Left ventricle myocardium superior (tissue), 1 donor: ENCODE data around the gene RNF114. TPM values are rescaled to one million over a fixed set of nuclear protein-coding genes. Genes with fewer than 3 reads are reported as not detected.
"Not testable (repeated sequence)": the region's sequence is repeated elsewhere in the genome, so short reads cannot be mapped to it uniquely, and the experiment has no call there.

ENCODE experiments used
- ATAC-seq: fragments of 200-7000 bp; cut with Tn5 transposase; one replicate; pipeline ENCODE4 v1.9.1; 2020; ENCODE audit warnings: mild to moderate bottlenecking, moderate library complexity
- DNase-seq: peaks from one replicate; pipeline ENCODE4 v3.0.0-alpha.2; 2020
- intact Hi-C: fragments of 100-400 bp; cut with micrococcal nuclease; formaldehyde crosslinking; loops from one replicate; pipeline ENCODE4 v1.11.0; 2022
- long read RNA-seq: library from polyadenylated mRNA; unstranded; transcript quantifications from one replicate; pipeline ENCODE4 v2.0.0, GENCODE V29; 2021
- total RNA-seq: library from RNA; stranded (reverse); fragmentation: NEBNext Ultra II Directional; extraction: Animal tissue kit (Norgen Biotek cat#: 25700); gene quantifications from one replicate; pipeline ENCODE4 v1.2.1, GENCODE V29; 2021
- donor health status: DM: no; HTN: yes; CAD: no; lungs with severe emphysema.

RNF114 gene
- total RNA-seq = 49.8 TPM
- long read RNA-seq, transcript RNF114-201 (6 exons, 2,503 nt) = major isoform, 51 of 69 reads
- long read RNA-seq, partial matches to known transcripts = 1 of 69 reads
- long read RNA-seq, other reads (novel, unspliced or antisense) = 17 of 69 reads

GRCh38 chr20:49936153-49937026, at the start of gene RNF114:
RNF114 (plus strand) TSS chr20:49936397; CDS start chr20:49936413, 16 bp downstream.
- DNase-seq = peak; percentile 95
- intact Hi-C loops = no loop called here
- ATAC-seq = peak; percentile 94

GRCh38 chr20:49886571-49887213, 49.5 kb upstream of the RNF114 start:
- no peak for ATAC-seq
- intact Hi-C loops = no loop called here
- no peak for DNase-seq

- DNase-seq = no peak
- intact Hi-C loops = no loop called here
- peak; percentile 22 for ATAC-seq
Observed at GRCh38 chr20:49887251-49888211, 48.7 kb upstream of the RNF114 start.

GRCh38 chr20:49888212-49889000, 47.8 kb upstream of the RNF114 start:
- peak; percentile 16 for ATAC-seq
- intact Hi-C loops = no loop called here
- no peak for DNase-seq

GRCh38 chr20:49889001-49889934, 46.9 kb upstream of the RNF114 start:
- DNase-seq = no peak
- intact Hi-C loops = no loop called here
- no peak for ATAC-seq

GRCh38 chr20:49889935-49890333, 46.3 kb upstream of the RNF114 start:
- intact Hi-C loops = no loop called here
- ATAC-seq = no peak
- DNase-seq = no peak

GRCh38 chr20:49890471-49891361, 45.5 kb upstream of the RNF114 start:
- DNase-seq = peak; percentile 53
- intact Hi-C loops = no loop called here
- ATAC-seq = peak; percentile 37

- intact Hi-C loops = no loop called here
- DNase-seq = no peak
- ATAC-seq = no peak
Observed at GRCh38 chr20:49891476-49892110, 44.6 kb upstream of the RNF114 start.

- DNase-seq (no peak), ATAC-seq (peak; percentile 8)
- intact Hi-C loops = no loop called here
Observed at GRCh38 chr20:49892260-49892659, 43.9 kb upstream of the RNF114 start.

GRCh38 chr20:49892817-49893216, 43.4 kb upstream of the RNF114 start:
- ATAC-seq (peak; percentile 89), DNase-seq (peak; percentile 75)
- intact Hi-C loops = no loop called here

GRCh38 chr20:49893242-49894072, 42.7 kb upstream of the RNF114 start:
- intact Hi-C loops = no loop called here
- no peak for DNase-seq
- ATAC-seq = peak; percentile 55

- no peak for ATAC-seq
- DNase-seq = no peak
Observed at GRCh38 chr20:49894073-49894470, 42.1 kb upstream of the RNF114 start.

GRCh38 chr20:49895474-49896093, 40.6 kb upstream of the RNF114 start:
- intact Hi-C loops, DNase-seq, ATAC-seq: not testable (repeated sequence)

More at GRCh38 chr20:49894073-49894470, 42.1 kb upstream of the RNF114 start:
- intact Hi-C loops = no loop called here

GRCh38 chr20:49896204-49896603, 40.0 kb upstream of the RNF114 start:
- intact Hi-C loops = no loop called here
- ATAC-seq (no peak), DNase-seq (no peak)
